Measurements from ENCODE around the gene LDHB.
"Not testable (repeated sequence)": the region's sequence is repeated elsewhere in the genome, so short reads cannot be mapped to it uniquely, and the experiment has no call there.

Gene LDHB

GRCh38 chr12:21604245-21605101, 53.2 kb downstream of the LDHB start, which contains the start of gene GYS2:
Gene GYS2 (minus strand): TSS chr12:21604847. CDS start chr12:21604592, 255 bp downstream.
- DNase-seq = no peak

- no peak for DNase-seq
Observed at GRCh38 chr12:21602774-21603173, 54.9 kb downstream of the LDHB start.

- no peak for DNase-seq
Observed at GRCh38 chr12:21600196-21600595, 57.4 kb downstream of the LDHB start.

- DNase-seq = no peak
Observed at GRCh38 chr12:21599143-21599999, 58.3 kb downstream of the LDHB start.

GRCh38 chr12:21598651-21599050, 59.0 kb downstream of the LDHB start:
- DNase-seq = no peak

GRCh38 chr12:21595356-21595755, 62.3 kb downstream of the LDHB start:
- not testable (repeated sequence) for DNase-seq

- no peak for DNase-seq
Observed at GRCh38 chr12:21585485-21585884, 72.2 kb downstream of the LDHB start.

All from activated gamma-delta T cell treated with Interleukin-2 at 50 U/mL for 16 hours (primary cell).